Measurements from ENCODE around the gene ODC1. TPM values are rescaled to one million over a fixed set of nuclear protein-coding genes. Genes with fewer than 3 reads are reported as not detected.
A peak's percentile ranks its signal among the peaks of the same experiment; 100 is the strongest.
"Not testable (repeated sequence)": the region's sequence is repeated elsewhere in the genome, so short reads cannot be mapped to it uniquely, and the experiment has no call there.

Gene ODC1
- total and polyA plus RNA-seq, 10 donors = 28.9 to 84.3 (median 63.4) TPM

- TF ChIP-seq CTCF (IDR thresholded peaks at IDR 0.05 in 8 of 11, conservative IDR thresholded peaks at IDR 0.05 in 3 of 11) = no peak
- no peak for TF ChIP-seq POLR2A (IDR thresholded peaks at IDR 0.05)
- no peak for TF ChIP-seq POLR2AphosphoS5 (IDR thresholded peaks at IDR 0.05)
- peak; percentile 52 for DNase-seq
- 88 to 98% (median 91%) methylated on average over 3 to 8 of the region's 8 CpGs for WGBS, 5 donors
Measured at GRCh38 chr2:10490806-10491291, 42.7 kb upstream of the ODC1 start.

GRCh38 chr2:10489842-10490555 is 41.9 kb upstream of the ODC1 start:
- H3K36me3 ChIP-seq = no peaks in the 10 kb centered on the region
- DNase-seq = peak; percentile 18
- TF ChIP-seq POLR2AphosphoS5 (IDR thresholded peaks at IDR 0.05) (no peak), CTCF (IDR thresholded peaks at IDR 0.05 in 8 of 11, conservative IDR thresholded peaks at IDR 0.05 in 3 of 11) (no peak), POLR2A (IDR thresholded peaks at IDR 0.05) (no peak)
- no peak overlapping the region for H3K27ac ChIP-seq
- 85 to 92% (median 87%) methylated on average over 13 of the region's 13 CpGs for WGBS, 5 donors
- intact Hi-C loops (cut with DNase I; ENCODE audit: low total_unique reads) = no loop called here
- peaks cover 0 to 34% (median 0%) of the 10 kb centered on the region in 7 donors for H3K27me3 ChIP-seq (replicated peaks in 1 of 7)
- peaks cover 0 to 13% (median 1%) of the 10 kb centered on the region in 8 donors for H3K9me3 ChIP-seq
- H3K4me3 ChIP-seq = no peak overlapping the region
- H3K4me1 ChIP-seq = peaks cover 0 to 16% (median 9%) of the 10 kb centered on the region in 6 donors

More at GRCh38 chr2:10490806-10491291, 42.7 kb upstream of the ODC1 start:
- Histone ChIP-seq H3K36me3 (no peaks in the 10 kb centered on the region), H3K27ac (no peak overlapping the region), H3K27me3 (replicated peaks in 1 of 7) (peaks cover 0 to 34% (median 0%) of the 10 kb centered on the region in 7 donors), H3K4me3 (no peak overlapping the region), H3K9me3 (peaks cover 0 to 13% (median 1%) of the 10 kb centered on the region in 8 donors), H3K4me1 (peaks cover 0 to 16% (median 9%) of the 10 kb centered on the region in 6 donors)
- intact Hi-C loops (cut with DNase I; ENCODE audit: low total_unique reads) = no loop called here

GRCh38 chr2:10488142-10488541 is 40.0 kb upstream of the ODC1 start:
- not testable (repeated sequence) for H3K4me1 ChIP-seq

GRCh38 chr2:10487741-10488104 is 39.6 kb upstream of the ODC1 start:
- H3K4me1 ChIP-seq; H3K4me3 ChIP-seq; H3K27ac ChIP-seq; intact Hi-C loops (cut with DNase I; ENCODE audit: low total_unique reads); DNase-seq; H3K36me3 ChIP-seq: not testable (repeated sequence)
- Histone ChIP-seq H3K27me3 (replicated peaks in 1 of 7) (peaks cover 0 to 28% (median 0%) of the 10 kb centered on the region in 7 donors), H3K9me3 (peaks cover 0 to 13% (median 1%) of the 10 kb centered on the region in 8 donors)
- WGBS, 5 donors = 60 to 75% (median 68%) methylated on average over 3 to 5 of the region's 5 CpGs

More at GRCh38 chr2:10488142-10488541, 40.0 kb upstream of the ODC1 start:
- peak; percentile 31 for DNase-seq
- H3K27ac ChIP-seq; intact Hi-C loops (cut with DNase I; ENCODE audit: low total_unique reads); H3K4me3 ChIP-seq; H3K36me3 ChIP-seq: not testable (repeated sequence)
- H3K27me3 ChIP-seq (replicated peaks in 1 of 7) = peaks cover 0 to 25% (median 0%) of the 10 kb centered on the region in 7 donors
- peaks cover 0 to 13% (median 1%) of the 10 kb centered on the region in 8 donors for H3K9me3 ChIP-seq
- WGBS, 5 donors = 51 to 69% (median 66%) methylated on average over 6 to 8 of the region's 8 CpGs

- Histone ChIP-seq H3K27me3 (replicated peaks in 1 of 7) (peaks cover 0 to 33% (median 0%) of the 10 kb centered on the region in 7 donors), H3K9me3 (peaks cover 0 to 10% (median 1%) of the 10 kb centered on the region in 8 donors), H3K27ac (no peak overlapping the region), H3K4me3 (no peak overlapping the region), H3K4me1 (no peaks in the 10 kb centered on the region), H3K36me3 (no peaks in the 10 kb centered on the region)
- DNase-seq = peak; percentile 53
- intact Hi-C loops (cut with DNase I; ENCODE audit: low total_unique reads) = no loop called here
- no peak for TF ChIP-seq POLR2AphosphoS5 (IDR thresholded peaks at IDR 0.05)
- TF ChIP-seq POLR2A (IDR thresholded peaks at IDR 0.05) = no peak
- no peak for TF ChIP-seq CTCF (IDR thresholded peaks at IDR 0.05 in 8 of 11, conservative IDR thresholded peaks at IDR 0.05 in 3 of 11)
- WGBS, 5 donors = 74 to 86% (median 76%) methylated on average over 13 to 14 of the region's 14 CpGs
Measured at GRCh38 chr2:10487081-10487740, 39.1 kb upstream of the ODC1 start.

Measured in spleen (tissue), 11 donors.